C4-2B (cell line): Measurements from ENCODE around the gene ANP32A.

Experiments used
- ZFX ChIP-seq: fragments of 450-650 bp; IDR thresholded peaks from 2 replicates; pipeline ENCODE4 v1.6.1; 2017
- TF ChIP-seq, protein P1 (sequence below): fragments of 450-650 bp; conservative IDR thresholded peaks from 2 replicates; pipeline ENCODE4 v1.5.1; 2017; ENCODE audit warnings: mild to moderate bottlenecking

DNA sequence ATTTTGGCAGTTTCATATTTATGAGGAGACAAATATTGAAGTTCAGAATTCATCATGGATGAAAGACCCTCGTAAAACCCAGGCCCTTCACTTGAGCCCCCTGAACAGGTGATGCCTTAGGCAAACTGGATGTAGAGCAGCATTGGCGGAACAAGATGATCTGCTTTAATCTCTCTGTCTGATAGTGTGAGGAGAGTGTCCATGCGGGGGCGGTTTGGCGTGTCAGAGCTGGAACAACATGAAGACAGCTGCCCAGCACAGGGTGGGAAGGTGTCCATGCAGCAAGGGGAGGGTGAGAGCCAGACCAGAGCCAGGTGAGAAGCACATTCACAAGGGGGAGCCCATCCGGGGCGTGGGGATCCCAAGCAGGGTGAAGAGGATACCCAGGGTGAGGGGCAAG is 31.8 kb upstream of the ANP32A start:
- TF ChIP-seq, protein P1, sequence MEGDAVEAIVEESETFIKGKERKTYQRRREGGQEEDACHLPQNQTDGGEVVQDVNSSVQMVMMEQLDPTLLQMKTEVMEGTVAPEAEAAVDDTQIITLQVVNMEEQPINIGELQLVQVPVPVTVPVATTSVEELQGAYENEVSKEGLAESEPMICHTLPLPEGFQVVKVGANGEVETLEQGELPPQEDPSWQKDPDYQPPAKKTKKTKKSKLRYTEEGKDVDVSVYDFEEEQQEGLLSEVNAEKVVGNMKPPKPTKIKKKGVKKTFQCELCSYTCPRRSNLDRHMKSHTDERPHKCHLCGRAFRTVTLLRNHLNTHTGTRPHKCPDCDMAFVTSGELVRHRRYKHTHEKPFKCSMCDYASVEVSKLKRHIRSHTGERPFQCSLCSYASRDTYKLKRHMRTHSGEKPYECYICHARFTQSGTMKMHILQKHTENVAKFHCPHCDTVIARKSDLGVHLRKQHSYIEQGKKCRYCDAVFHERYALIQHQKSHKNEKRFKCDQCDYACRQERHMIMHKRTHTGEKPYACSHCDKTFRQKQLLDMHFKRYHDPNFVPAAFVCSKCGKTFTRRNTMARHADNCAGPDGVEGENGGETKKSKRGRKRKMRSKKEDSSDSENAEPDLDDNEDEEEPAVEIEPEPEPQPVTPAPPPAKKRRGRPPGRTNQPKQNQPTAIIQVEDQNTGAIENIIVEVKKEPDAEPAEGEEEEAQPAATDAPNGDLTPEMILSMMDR: no peak
- TF ChIP-seq ZFX: no peak
